Occipital lobe (tissue), 2 donors: ENCODE results near the gene TBL1X. TPM values are rescaled to one million over a fixed set of nuclear protein-coding genes. Genes with fewer than 3 reads are reported as not detected.

Experiments
- DNase-seq: peaks from one replicate; lab custom pipeline; 2025; lab: John Stamatoyannopoulos, UW
- total RNA-seq: library from RNA; depleted of rRNA; stranded (reverse); fragments of >200 nt; gene quantifications from one replicate; pipeline ENCODE4 v1.2.3, GENCODE V29; 2014

TBL1X gene
- total RNA-seq, 1 donor from 2014 or later, result 2.8 TPM

GRCh38 chrX:9578083-9578779 is 113.4 kb downstream of the TBL1X start:
- DNase-seq, result peak; percentile 18

GRCh38 chrX:9581771-9582385 is 117.0 kb downstream of the TBL1X start:
- DNase-seq, result no peak

- DNase-seq, result no peak
Observed at GRCh38 chrX:9582956-9583355, 118.1 kb downstream of the TBL1X start.

- DNase-seq, result no peak
Observed at GRCh38 chrX:9586992-9587392, 122.1 kb downstream of the TBL1X start.

- DNase-seq, result no peak
Observed at GRCh38 chrX:9587642-9588041, 122.8 kb downstream of the TBL1X start.

GRCh38 chrX:9591496-9591895 is 126.6 kb downstream of the TBL1X start:
- DNase-seq, result no peak

- no peak for DNase-seq
Observed at GRCh38 chrX:9593756-9594155, 128.9 kb downstream of the TBL1X start.

- DNase-seq, result no peak
Observed at GRCh38 chrX:9595174-9595573, 130.3 kb downstream of the TBL1X start.

- DNase-seq, result no peak
Observed at GRCh38 chrX:9596837-9597236, 132.0 kb downstream of the TBL1X start.

GRCh38 chrX:9597361-9598035 is 132.6 kb downstream of the TBL1X start:
- no peak for DNase-seq

- DNase-seq, result no peak
Observed at GRCh38 chrX:9598344-9598743, 133.5 kb downstream of the TBL1X start.

- DNase-seq, result peak; percentile 21
Observed at GRCh38 chrX:9604111-9604907, 139.5 kb downstream of the TBL1X start.

GRCh38 chrX:9604908-9605306 is 140.0 kb downstream of the TBL1X start:
- DNase-seq, result no peak

- DNase-seq, result no peak
Observed at GRCh38 chrX:9605484-9605883, 140.6 kb downstream of the TBL1X start.

- no peak for DNase-seq
Observed at GRCh38 chrX:9606971-9607370, 142.1 kb downstream of the TBL1X start.

GRCh38 chrX:9609499-9609898 is 144.6 kb downstream of the TBL1X start:
- no peak for DNase-seq

- no peak for DNase-seq
Observed at GRCh38 chrX:9609987-9610386, 145.1 kb downstream of the TBL1X start.

- DNase-seq, result no peak
Observed at GRCh38 chrX:9610771-9611392, 146.0 kb downstream of the TBL1X start.

GRCh38 chrX:9611436-9612145 is 146.7 kb downstream of the TBL1X start:
- no peak for DNase-seq

- DNase-seq, result no peak
Observed at GRCh38 chrX:9612146-9612505, 147.3 kb downstream of the TBL1X start.

GRCh38 chrX:9614016-9614415 is 149.2 kb downstream of the TBL1X start:
- no peak for DNase-seq
